H1 (cell line): ENCODE results near the gene PPM1M. TPM values are rescaled to one million over a fixed set of nuclear protein-coding genes. Genes with fewer than 3 reads are reported as not detected.
A peak's percentile ranks its signal among the peaks of the same experiment; 100 is the strongest.

Source experiments
- CTCF ChIA-PET: fragments of 300-600 bp; sonication (Branson Sonifier 250); formaldehyde crosslinking; loops from one replicate; lab custom pipeline; 2021; ENCODE audit not compliant: partially characterized antibody; lab: Charles Lee
- POLR2A ChIA-PET: fragments of 300-600 bp; sonication (Branson Sonifier 250); formaldehyde crosslinking; loops from one replicate; lab custom pipeline; 2021; ENCODE audit warnings: inconsistent platforms; ENCODE audit not compliant: partially characterized antibody; lab: Charles Lee
- DNase-seq, 2 experiments: peaks; one replicate each; pipeline versions ENCODE4 v3.0.0 to v3.0.0-alpha.2; 2010 to 2022; ENCODE audit warnings: low spot score in 2 of 2, low read depth in 1 of 2, mixed read lengths in 1 of 2
- FAIRE-seq: peaks from 2 replicates; lab custom pipeline; 2011; peaks lifted over from hg19 to GRCh38; lab: Jason Lieb, UNC
- H2AFZ ChIP-seq: 2 replicates; pipeline ENCODE4 v1.8.1; 2012; ENCODE audit warnings: low read length, inconsistent platforms
- H2AK5ac ChIP-seq: 2 replicates; pipeline ENCODE4 v1.6.1; 2013; ENCODE audit warnings: low read depth, low read length
- H2BK120ac ChIP-seq: replicated peaks from 2 replicates; pipeline ENCODE3; 2013; ENCODE audit warnings: low read depth, low read length, inconsistent platforms
- H2BK12ac ChIP-seq: 2 replicates; pipeline ENCODE4 v1.6.1; 2013; ENCODE audit warnings: low read depth, low read length
- H2BK15ac ChIP-seq: 2 replicates; pipeline ENCODE4 v1.6.1; 2013; ENCODE audit warnings: low read length
- H2BK20ac ChIP-seq: 2 replicates; pipeline ENCODE4 v1.6.1; 2013; ENCODE audit warnings: low read length
- H2BK5ac ChIP-seq: 2 replicates; pipeline ENCODE4 v1.6.1; 2013; ENCODE audit warnings: low read depth, low read length
- H3K14ac ChIP-seq: 2 replicates; pipeline ENCODE4 v1.6.1; 2013; ENCODE audit warnings: inconsistent platforms; ENCODE audit not compliant: insufficient read length
- H3K18ac ChIP-seq: 2 replicates; pipeline ENCODE4 v1.6.1; 2013; ENCODE audit warnings: low read length; ENCODE audit errors: extremely low read depth
- H3K23ac ChIP-seq: 2 replicates; pipeline ENCODE4 v1.6.1; 2013; ENCODE audit warnings: inconsistent platforms; ENCODE audit not compliant: insufficient read length
- H3K23me2 ChIP-seq: 2 replicates; pipeline ENCODE4 v1.6.1; 2013; ENCODE audit warnings: low read depth, low read length
- H3K27ac ChIP-seq: 2 replicates; pipeline ENCODE4 v1.6.1; 2011; ENCODE audit warnings: low read depth, low read length, inconsistent platforms
- H3K27me3 ChIP-seq, 4 experiments: replicated peaks in 1 of 4; 1 replicate in 1 of 4; 2 replicates in 3 of 4; pipeline versions ENCODE4 v1.6.1 to v1.8.1; 2011 to 2013; ENCODE audit warnings: low read length in 3 of 4, mild to moderate bottlenecking in 3 of 4, inconsistent platforms in 2 of 4, mixed read lengths in 2 of 4, moderate library complexity in 1 of 4; ENCODE audit not compliant: control insufficient read depth in 3 of 4, insufficient read depth in 3 of 4; ENCODE audit errors: extremely low read depth in 1 of 4
- H3K36me3 ChIP-seq, 4 experiments: 2 replicates each; pipeline versions ENCODE4 v1.6.1 to v1.8.1; 2011 to 2013; ENCODE audit warnings: mild to moderate bottlenecking in 4 of 4, low read length in 3 of 4, moderate library complexity in 2 of 4, control low read depth in 1 of 4, inconsistent platforms in 1 of 4; ENCODE audit not compliant: insufficient read depth in 4 of 4, control insufficient read depth in 2 of 4
- H3K4ac ChIP-seq: replicated peaks from 2 replicates; pipeline ENCODE3; 2013; ENCODE audit warnings: low read length, low read depth, mixed read lengths, inconsistent platforms; ENCODE audit not compliant: insufficient read length
- H3K4me1 ChIP-seq, 4 experiments: replicated peaks in 1 of 4; 1 replicate in 1 of 4; 2 replicates in 3 of 4; pipeline versions ENCODE4 v1.6.1 to v1.8.1; 2011 to 2013; ENCODE audit warnings: low read length in 3 of 4, inconsistent platforms in 2 of 4, mixed read lengths in 1 of 4; ENCODE audit not compliant: insufficient read depth in 4 of 4, control insufficient read depth in 3 of 4
- H3K4me2 ChIP-seq, 2 experiments: 2 replicates each; pipeline versions ENCODE4 v1.6.1 to v1.8.1; 2011 to 2013; ENCODE audit warnings: low read depth in 2 of 2, low read length in 2 of 2, control low read depth in 1 of 2, inconsistent platforms in 1 of 2, mild to moderate bottlenecking in 1 of 2; ENCODE audit not compliant: insufficient read depth in 1 of 2
- H3K4me3 ChIP-seq, 4 experiments: fragments of 200-600, 300-600 bp in 1 of 4; sonication (generic), shearing (Covaris generic), sonication (Bioruptor Twin) in 1 of 4; 2 replicates each; pipeline versions ENCODE4 v1.5.1 to v1.8.1; 2011 to 2016; ENCODE audit warnings: low read length in 4 of 4, low read depth in 3 of 4, control low read depth in 2 of 4, inconsistent platforms in 2 of 4, mild to moderate bottlenecking in 2 of 4, mixed read lengths in 1 of 4, moderate library complexity in 1 of 4; ENCODE audit not compliant: insufficient read depth in 2 of 4; ENCODE audit errors: extremely low read depth in 1 of 4
- H3K56ac ChIP-seq: replicated peaks from 2 replicates; pipeline ENCODE3; 2013; ENCODE audit warnings: low read depth, mild to moderate bottlenecking, mixed read lengths, low read length, inconsistent platforms; ENCODE audit not compliant: insufficient read length
- H3K79me1 ChIP-seq: 2 replicates; pipeline ENCODE4 v1.6.1; 2013; ENCODE audit warnings: low read depth, low read length, control low read depth
- H3K79me2 ChIP-seq, 2 experiments: 2 replicates each; pipeline versions ENCODE4 v1.6.1 to v1.8.1; 2012 to 2013; ENCODE audit warnings: low read length in 2 of 2, mild to moderate bottlenecking in 2 of 2, inconsistent platforms in 1 of 2; ENCODE audit not compliant: insufficient read depth in 2 of 2, control insufficient read depth in 1 of 2
- H3K9ac ChIP-seq, 4 experiments: replicated peaks in 1 of 4; 1 replicate in 1 of 4; 2 replicates in 3 of 4; pipeline versions ENCODE4 v1.6.1 to v1.8.1; 2011 to 2013; ENCODE audit warnings: low read depth in 3 of 4, low read length in 3 of 4, control low read depth in 2 of 4, mild to moderate bottlenecking in 2 of 4, moderate library complexity in 2 of 4, inconsistent platforms in 1 of 4; ENCODE audit errors: extremely low read depth in 1 of 4
- H3K9me3 ChIP-seq, 2 experiments: 2 replicates each; pipeline versions ENCODE4 v1.6.1 to v1.8.1; 2012 to 2013; ENCODE audit warnings: mild to moderate bottlenecking in 2 of 2, moderate library complexity in 2 of 2, control low read depth in 1 of 2, inconsistent platforms in 1 of 2, low read depth in 1 of 2, low read length in 1 of 2, mixed read lengths in 1 of 2; ENCODE audit not compliant: insufficient read depth in 2 of 2
- H4K20me1 ChIP-seq, 2 experiments: replicated peaks in 1 of 2; 2 replicates each; pipeline versions ENCODE3 to v1.8.1; 2011 to 2013; ENCODE audit warnings: inconsistent platforms in 2 of 2, low read length in 2 of 2, mild to moderate bottlenecking in 1 of 2; ENCODE audit not compliant: insufficient read depth in 2 of 2, control insufficient read depth in 1 of 2
- H4K5ac ChIP-seq: 2 replicates; pipeline ENCODE4 v1.6.1; 2013; ENCODE audit warnings: low read length, low read depth, mixed read lengths, inconsistent platforms; ENCODE audit not compliant: insufficient read length
- H4K8ac ChIP-seq: 2 replicates; pipeline ENCODE4 v1.8.0; 2013; ENCODE audit warnings: mild to moderate bottlenecking, moderate library complexity, low read length, inconsistent platforms; ENCODE audit not compliant: insufficient read depth; ENCODE audit errors: extremely low read depth
- H4K91ac ChIP-seq: replicated peaks from 2 replicates; pipeline ENCODE3; 2013; ENCODE audit warnings: low read length, mixed read lengths, inconsistent platforms; ENCODE audit not compliant: insufficient read length
- EZH2 ChIP-seq: fragments of 200-600 bp; sonication (generic); IDR thresholded peaks from 2 replicates; pipeline ENCODE4 v1.7.1; 2012; ENCODE audit warnings: low read depth, mild to moderate bottlenecking, moderate library complexity, low read length, inconsistent platforms; ENCODE audit not compliant: severe bottlenecking
- RFX5 ChIP-seq: IDR thresholded peaks from 2 replicates; pipeline ENCODE4 v1.6.1; 2011; ENCODE audit warnings: low read depth, low read length, improper control_type of control experiment, borderline replicate concordance
- SP4 ChIP-seq: IDR thresholded peaks from 2 replicates; pipeline ENCODE4 v1.6.1; 2012; ENCODE audit warnings: low read length, inconsistent platforms
- SUZ12 ChIP-seq: fragments of 200-600 bp; sonication (generic); IDR thresholded peaks from 2 replicates; pipeline ENCODE4 v1.6.1; 2012; ENCODE audit warnings: mild to moderate bottlenecking, inconsistent platforms, low read length, moderate library complexity, mixed read lengths
- TCF12 ChIP-seq: IDR thresholded peaks from 2 replicates; pipeline ENCODE4 v1.6.1; 2011; ENCODE audit warnings: low read depth, mild to moderate bottlenecking, low read length
- WGBS, 2 experiments: shearing (Covaris generic) in 1 of 2; methylation state at CpG; one replicate each; pipeline versions ENCODE4 v1.1.6 to v1.1.7; 2013 to 2015; ENCODE audit warnings: low lambda C conversion rate in 2 of 2, mixed read lengths in 2 of 2, inconsistent platforms in 1 of 2, low coverage in 1 of 2, missing lambda C conversion rate in 1 of 2; ENCODE audit not compliant: insufficient replicate concordance in 2 of 2, insufficient coverage in 1 of 2, insufficient read length in 1 of 2; ENCODE audit errors: extremely low coverage in 1 of 2, missing lambda C conversion rate in 1 of 2; 5-methylcytosine and 5-hydroxymethylcytosine counted together
- polyA plus RNA-seq, 7 experiments: library from polyadenylated mRNA; depleted of rRNA in 3 of 7; stranded (reverse) in 5 of 7; unstranded in 2 of 7; fragments of >200 nt in 5 of 7; fragments of 200-250 nt in 2 of 7; gene quantifications; 1 replicate in 5 of 7; 2 replicates in 1 of 7; 4 replicates in 1 of 7; pipeline versions ENCODE4 v1.2.1 to v1.2.3, GENCODE V29; 2011 to 2013; ENCODE audit warnings: missing spikeins in 2 of 7, mixed read lengths in 2 of 7
- total RNA-seq: library from RNA; stranded (reverse); fragmentation: NEBNext Ultra II Directional; extraction: Animal tissue kit (Norgen Biotek cat#: 25700); gene quantifications from 2 replicates; pipeline ENCODE4 v1.2.1, GENCODE V29; 2021
- TF ChIP-seq, protein P1 (sequence below): IDR thresholded peaks from 2 replicates; pipeline ENCODE4 v1.6.1; 2012; ENCODE audit warnings: low read length, inconsistent platforms
- TF ChIP-seq, protein P2 (sequence below): IDR thresholded peaks from 2 replicates; pipeline ENCODE4 v1.6.1; 2011; ENCODE audit warnings: low read length, improper control_type of control experiment
- TF ChIP-seq, protein P3 (sequence below): IDR thresholded peaks from 2 replicates; pipeline ENCODE4 v1.6.1; 2011; ENCODE audit warnings: low read depth, mild to moderate bottlenecking, low read length; ENCODE audit not compliant: insufficient read depth

The PPM1M gene
- total and polyA plus RNA-seq, 2 of the 8 experiments (the other 6 are each of a cell fraction or from before 2014, with no cell fraction given) = 5.2 to 6.3 TPM

DNA sequence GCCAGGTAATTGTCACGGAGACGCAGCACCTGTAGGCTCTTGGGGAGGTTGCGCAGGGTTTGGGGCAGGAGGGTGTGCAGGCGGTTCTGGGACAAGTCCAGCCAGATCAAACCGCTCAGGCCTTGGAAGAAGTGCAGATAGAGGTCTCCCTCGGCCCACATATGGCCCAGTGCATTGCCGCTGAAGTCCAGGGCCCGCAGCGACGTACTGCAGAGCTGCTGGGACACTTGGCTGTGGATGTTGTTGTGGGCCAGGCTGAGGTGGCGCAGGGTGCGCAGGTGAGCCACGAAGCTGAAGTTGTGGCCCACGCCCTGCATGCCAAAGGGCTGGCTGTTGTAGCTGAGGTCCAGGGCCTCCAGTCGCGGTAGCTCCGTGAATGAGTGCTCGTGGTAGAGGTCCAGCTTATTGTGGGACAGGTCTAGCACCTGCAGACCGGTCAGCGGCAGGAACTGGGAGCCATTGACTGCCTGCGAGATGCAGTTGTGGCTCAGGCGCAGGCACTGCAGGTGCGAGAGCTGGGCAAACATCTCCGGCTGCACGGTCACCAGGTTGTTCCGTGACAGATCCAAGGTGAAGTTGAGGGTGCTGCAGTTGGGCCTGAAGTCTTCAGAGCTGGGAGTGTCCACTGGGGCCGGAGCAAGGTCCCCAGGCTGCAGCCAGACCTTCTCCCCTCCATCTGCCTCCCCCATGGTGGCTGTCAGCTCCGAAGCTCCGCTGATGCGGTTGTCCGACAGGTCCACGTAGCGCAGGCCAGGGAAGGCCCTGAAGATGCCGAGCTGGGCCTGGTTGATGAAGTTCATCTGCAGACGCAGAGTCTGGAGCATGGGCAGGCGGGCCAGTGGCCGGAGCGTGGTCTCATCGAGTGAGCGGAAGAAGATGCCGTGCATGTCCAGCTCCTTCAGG lies 23.0 kb upstream of the PPM1M start:
- POLR2A ChIA-PET = interaction anchor here (1.1 to 2.4 kb wide), 4 partner anchors 12 to 56 kb away, joined by 3 to 6 read pairs (median 4); partner anchors contain the start of gene WDR82
- Histone ChIP-seq H3K9me3 (no peaks in the 10 kb centered on the region), H3K79me1 (no peaks in the 10 kb centered on the region), H3K23ac (no peak overlapping the region), H2BK5ac (no peak overlapping the region), H3K14ac (no peak overlapping the region), H3K79me2 (no peaks in the 10 kb centered on the region), H2BK120ac (no peak overlapping the region), H4K5ac (no peak overlapping the region), H3K4me2 (no peak overlapping the region), H3K56ac (no peak overlapping the region), H4K91ac (no peak overlapping the region), H2BK20ac (no peak overlapping the region), H3K27ac (no peak overlapping the region), H2BK12ac (no peak overlapping the region), H3K4me3 (no peak overlapping the region), H3K18ac (no peak overlapping the region), H4K8ac (peak overlapping the region; percentile 14; the same call in 1 of the 2 replicates), H2AK5ac (no peak overlapping the region), H3K27me3 (no peaks in the 10 kb centered on the region), H3K9ac (no peak overlapping the region), H3K36me3 (no peaks in the 10 kb centered on the region), H2AFZ (no peak overlapping the region), H3K4me1 (peaks cover 0 to 4% (median 3%) of the 10 kb centered on the region in 4 experiments; a peak in 5 of 7 replicates), H2BK15ac (no peak overlapping the region), H3K4ac (no peak overlapping the region), H3K23me2 (no peaks in the 10 kb centered on the region), H4K20me1 (no peaks in the 10 kb centered on the region)
- DNase-seq (no peak), FAIRE-seq (no peak)
- 91% methylated on average over 41 of the region's 41 CpGs; no CpG with 5 or more reads in 1 of the 2 experiments for WGBS, 2 experiments
- CTCF ChIA-PET = interaction anchor here (0.6 to 20.4 kb wide), 24 partner anchors 12 to 224 kb away, joined by 3 to 336 read pairs (median 5); partner anchors contain the start of genes POC1A, PPM1M and TWF2
- TF ChIP-seq RFX5 (no peak), SUZ12 (no peak), TCF12 (no peak), EZH2 (no peak), SP4 (no peak)
- TF ChIP-seq, protein P1, sequence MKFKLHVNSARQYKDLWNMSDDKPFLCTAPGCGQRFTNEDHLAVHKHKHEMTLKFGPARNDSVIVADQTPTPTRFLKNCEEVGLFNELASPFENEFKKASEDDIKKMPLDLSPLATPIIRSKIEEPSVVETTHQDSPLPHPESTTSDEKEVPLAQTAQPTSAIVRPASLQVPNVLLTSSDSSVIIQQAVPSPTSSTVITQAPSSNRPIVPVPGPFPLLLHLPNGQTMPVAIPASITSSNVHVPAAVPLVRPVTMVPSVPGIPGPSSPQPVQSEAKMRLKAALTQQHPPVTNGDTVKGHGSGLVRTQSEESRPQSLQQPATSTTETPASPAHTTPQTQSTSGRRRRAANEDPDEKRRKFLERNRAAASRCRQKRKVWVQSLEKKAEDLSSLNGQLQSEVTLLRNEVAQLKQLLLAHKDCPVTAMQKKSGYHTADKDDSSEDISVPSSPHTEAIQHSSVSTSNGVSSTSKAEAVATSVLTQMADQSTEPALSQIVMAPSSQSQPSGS = no peak
- TF ChIP-seq, protein P2, sequence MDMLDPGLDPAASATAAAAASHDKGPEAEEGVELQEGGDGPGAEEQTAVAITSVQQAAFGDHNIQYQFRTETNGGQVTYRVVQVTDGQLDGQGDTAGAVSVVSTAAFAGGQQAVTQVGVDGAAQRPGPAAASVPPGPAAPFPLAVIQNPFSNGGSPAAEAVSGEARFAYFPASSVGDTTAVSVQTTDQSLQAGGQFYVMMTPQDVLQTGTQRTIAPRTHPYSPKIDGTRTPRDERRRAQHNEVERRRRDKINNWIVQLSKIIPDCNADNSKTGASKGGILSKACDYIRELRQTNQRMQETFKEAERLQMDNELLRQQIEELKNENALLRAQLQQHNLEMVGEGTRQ = no peak
- TF ChIP-seq, protein P3, sequence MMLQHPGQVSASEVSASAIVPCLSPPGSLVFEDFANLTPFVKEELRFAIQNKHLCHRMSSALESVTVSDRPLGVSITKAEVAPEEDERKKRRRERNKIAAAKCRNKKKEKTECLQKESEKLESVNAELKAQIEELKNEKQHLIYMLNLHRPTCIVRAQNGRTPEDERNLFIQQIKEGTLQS = no peak
